Stimulated activated CD8-positive, alpha-beta memory T cell treated with anti-CD3 and anti-CD28 coated beads, Interleukin-2, amount 100 ng/mL, for 1 hour (primary cell): ENCODE results near the gene TCERG1L.
"Not testable (repeated sequence)": the region's sequence is repeated elsewhere in the genome, so short reads cannot be mapped to it uniquely, and the experiment has no call there.

Experiments used
- DNase-seq, 2 donors: peaks; one replicate each; pipeline ENCODE4 v3.0.0-alpha.2; 2020; ENCODE audit warnings: low read depth in 2 of 2

Gene TCERG1L

GRCh38 chr10:131249955-131250344 lies 61.6 kb downstream of the TCERG1L start:
- DNase-seq: no peak

- DNase-seq: no peak
Measured at GRCh38 chr10:131249238-131249954, 62.1 kb downstream of the TCERG1L start.

GRCh38 chr10:131248376-131249165 lies 63.0 kb downstream of the TCERG1L start:
- DNase-seq: no peak

GRCh38 chr10:131247873-131248272 lies 63.6 kb downstream of the TCERG1L start:
- DNase-seq: no peak

GRCh38 chr10:131246775-131247174 lies 64.7 kb downstream of the TCERG1L start:
- no peak for DNase-seq

- DNase-seq: no peak
Measured at GRCh38 chr10:131246089-131246488, 65.4 kb downstream of the TCERG1L start.

- DNase-seq: no peak
Measured at GRCh38 chr10:131245475-131246059, 66.0 kb downstream of the TCERG1L start.

GRCh38 chr10:131244836-131245235 lies 66.7 kb downstream of the TCERG1L start:
- no peak for DNase-seq

- no peak for DNase-seq
Measured at GRCh38 chr10:131243076-131243475, 68.4 kb downstream of the TCERG1L start.

GRCh38 chr10:131242007-131242406 lies 69.5 kb downstream of the TCERG1L start:
- no peak for DNase-seq

GRCh38 chr10:131240691-131241090 lies 70.8 kb downstream of the TCERG1L start:
- no peak for DNase-seq

GRCh38 chr10:131239926-131240325 lies 71.6 kb downstream of the TCERG1L start:
- DNase-seq: no peak

GRCh38 chr10:131239450-131239849 lies 72.1 kb downstream of the TCERG1L start:
- DNase-seq: no peak

- DNase-seq: no peak
Measured at GRCh38 chr10:131238669-131239280, 72.7 kb downstream of the TCERG1L start.

GRCh38 chr10:131237991-131238651 lies 73.4 kb downstream of the TCERG1L start:
- no peak for DNase-seq

- not testable (repeated sequence) for DNase-seq
Measured at GRCh38 chr10:131234606-131235005, 76.9 kb downstream of the TCERG1L start.

GRCh38 chr10:131233611-131234258 lies 77.8 kb downstream of the TCERG1L start:
- no peak for DNase-seq

GRCh38 chr10:131231965-131232541 lies 79.5 kb downstream of the TCERG1L start:
- DNase-seq: no peak

GRCh38 chr10:131231323-131231964 lies 80.1 kb downstream of the TCERG1L start:
- DNase-seq: no peak

GRCh38 chr10:131230641-131231322 lies 80.7 kb downstream of the TCERG1L start:
- DNase-seq: no peak
